HEK293T (cell line): ENCODE measurements around the gene POLE3.

Source experiments
- CTCF ChIA-PET: fragments of 350-600 bp; formaldehyde crosslinking; extraction: SDS; loops from one replicate; lab custom pipeline; 2021; ENCODE audit warnings: antibody characterized with exemption, inconsistent platforms; lab: Yijun Ruan, JAX
- POLR2A ChIA-PET: fragments of 350-600 bp; formaldehyde crosslinking; extraction: SDS; loops from one replicate; lab custom pipeline; 2020; ENCODE audit warnings: antibody characterized with exemption, inconsistent platforms; lab: Yijun Ruan, JAX
- DNase-seq: peaks from one replicate; pipeline ENCODE4 v3.0.0; 2012; ENCODE audit warnings: mixed read lengths; ENCODE audit errors: extremely low spot score
- ARNT ChIP-seq: fragments of 450-650 bp; IDR thresholded peaks from 2 replicates; pipeline ENCODE4 v1.6.1; 2017; ENCODE audit warnings: mild to moderate bottlenecking
- BHLHE40 ChIP-seq: fragments of 450-650 bp; IDR thresholded peaks from 2 replicates; pipeline ENCODE4 v1.6.1; 2016; ENCODE audit warnings: mild to moderate bottlenecking, moderate library complexity, borderline replicate concordance
- CTBP1 ChIP-seq: fragments of 450-650 bp; IDR thresholded peaks from 2 replicates; pipeline ENCODE4 v1.6.1; 2016; ENCODE audit warnings: borderline replicate concordance
- ELF4 ChIP-seq: fragments of 450-650 bp; IDR thresholded peaks from 2 replicates; pipeline ENCODE4 v1.6.1; 2017; ENCODE audit warnings: antibody characterized with exemption
- FOXA1 ChIP-seq: fragments of 450-650 bp; IDR thresholded peaks from 2 replicates; pipeline ENCODE4 v1.6.1; 2016; ENCODE audit warnings: mild to moderate bottlenecking
- FOXK2 ChIP-seq: fragments of 450-650 bp; IDR thresholded peaks from 2 replicates; pipeline ENCODE4 v1.6.1; 2016; ENCODE audit warnings: mild to moderate bottlenecking
- FOXM1 ChIP-seq: fragments of 450-650 bp; IDR thresholded peaks from 2 replicates; pipeline ENCODE4 v1.6.1; 2017; ENCODE audit warnings: mild to moderate bottlenecking, borderline replicate concordance
- HDGF ChIP-seq: fragments of 450-650 bp; IDR thresholded peaks from 2 replicates; pipeline ENCODE4 v1.6.1; 2017; ENCODE audit warnings: antibody characterized with exemption, borderline replicate concordance
- L3MBTL2 ChIP-seq: fragments of 450-650 bp; conservative IDR thresholded peaks from 2 replicates; pipeline ENCODE4 v1.6.1; 2016; ENCODE audit warnings: mild to moderate bottlenecking
- LEF1 ChIP-seq: fragments of 450-650 bp; IDR thresholded peaks from 2 replicates; pipeline ENCODE4 v1.6.1; 2017; ENCODE audit warnings: mild to moderate bottlenecking, borderline replicate concordance
- NFRKB ChIP-seq: fragments of 450-650 bp; IDR thresholded peaks from 2 replicates; pipeline ENCODE4 v1.6.1; 2016; ENCODE audit warnings: mild to moderate bottlenecking, moderate library complexity
- SP1 ChIP-seq: fragments of 450-650 bp; IDR thresholded peaks from 2 replicates; pipeline ENCODE4 v1.6.1; 2017
- SUZ12 ChIP-seq: fragments of 450-650 bp; IDR thresholded peaks from 2 replicates; pipeline ENCODE4 v1.6.1; 2016; ENCODE audit warnings: mild to moderate bottlenecking
- TARDBP ChIP-seq: fragments of 450-650 bp; IDR thresholded peaks from 2 replicates; pipeline ENCODE4 v1.6.1; 2016
- ZNF384 ChIP-seq: fragments of 450-650 bp; IDR thresholded peaks from 2 replicates; pipeline ENCODE4 v1.6.1; 2016
- TF ChIP-seq, protein P1 (sequence below): fragments of 450-650 bp; IDR thresholded peaks from 2 replicates; pipeline ENCODE4 v1.6.1; 2016

Gene POLE3

DNA sequence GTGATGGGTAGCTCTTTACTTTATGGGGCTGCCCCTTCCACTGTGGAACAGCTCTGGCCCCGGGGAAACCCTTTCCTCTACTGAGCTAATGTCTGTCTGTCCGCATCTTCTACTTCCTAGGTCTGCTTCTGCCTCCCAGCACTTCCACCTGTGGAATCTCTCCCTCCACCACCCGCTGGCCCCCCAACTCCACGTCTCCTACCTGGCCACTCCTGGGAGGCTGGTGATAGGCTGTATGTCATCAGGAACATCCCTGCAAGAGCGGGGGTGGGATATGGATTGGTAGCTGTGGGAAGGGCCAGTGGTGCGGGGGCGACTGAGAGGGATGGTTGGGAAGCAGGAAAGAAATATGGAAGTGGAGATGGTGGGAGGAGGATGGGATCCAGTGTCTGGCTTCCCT is 18.6 kb downstream of the POLE3 start:
- no peak for DNase-seq
- CTCF ChIA-PET: interaction anchor here (1.0 kb wide), 1 partner anchor 9 kb away, joined by 3 read pairs; the partner anchor contains the start of gene ALAD
- TF ChIP-seq TARDBP (no peak), ELF4 (no peak), HDGF (no peak), L3MBTL2 (no peak), ARNT (no peak), FOXA1 (no peak), SUZ12 (no peak), FOXM1 (no peak), CTBP1 (no peak), BHLHE40 (no peak), ZNF384 (no peak), SP1 (no peak), NFRKB (no peak), LEF1 (no peak), FOXK2 (no peak)
- TF ChIP-seq, protein P1, sequence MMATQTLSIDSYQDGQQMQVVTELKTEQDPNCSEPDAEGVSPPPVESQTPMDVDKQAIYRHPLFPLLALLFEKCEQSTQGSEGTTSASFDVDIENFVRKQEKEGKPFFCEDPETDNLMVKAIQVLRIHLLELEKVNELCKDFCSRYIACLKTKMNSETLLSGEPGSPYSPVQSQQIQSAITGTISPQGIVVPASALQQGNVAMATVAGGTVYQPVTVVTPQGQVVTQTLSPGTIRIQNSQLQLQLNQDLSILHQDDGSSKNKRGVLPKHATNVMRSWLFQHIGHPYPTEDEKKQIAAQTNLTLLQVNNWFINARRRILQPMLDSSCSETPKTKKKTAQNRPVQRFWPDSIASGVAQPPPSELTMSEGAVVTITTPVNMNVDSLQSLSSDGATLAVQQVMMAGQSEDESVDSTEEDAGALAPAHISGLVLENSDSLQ: no peak
- POLR2A ChIA-PET: no interaction called here

DNA sequence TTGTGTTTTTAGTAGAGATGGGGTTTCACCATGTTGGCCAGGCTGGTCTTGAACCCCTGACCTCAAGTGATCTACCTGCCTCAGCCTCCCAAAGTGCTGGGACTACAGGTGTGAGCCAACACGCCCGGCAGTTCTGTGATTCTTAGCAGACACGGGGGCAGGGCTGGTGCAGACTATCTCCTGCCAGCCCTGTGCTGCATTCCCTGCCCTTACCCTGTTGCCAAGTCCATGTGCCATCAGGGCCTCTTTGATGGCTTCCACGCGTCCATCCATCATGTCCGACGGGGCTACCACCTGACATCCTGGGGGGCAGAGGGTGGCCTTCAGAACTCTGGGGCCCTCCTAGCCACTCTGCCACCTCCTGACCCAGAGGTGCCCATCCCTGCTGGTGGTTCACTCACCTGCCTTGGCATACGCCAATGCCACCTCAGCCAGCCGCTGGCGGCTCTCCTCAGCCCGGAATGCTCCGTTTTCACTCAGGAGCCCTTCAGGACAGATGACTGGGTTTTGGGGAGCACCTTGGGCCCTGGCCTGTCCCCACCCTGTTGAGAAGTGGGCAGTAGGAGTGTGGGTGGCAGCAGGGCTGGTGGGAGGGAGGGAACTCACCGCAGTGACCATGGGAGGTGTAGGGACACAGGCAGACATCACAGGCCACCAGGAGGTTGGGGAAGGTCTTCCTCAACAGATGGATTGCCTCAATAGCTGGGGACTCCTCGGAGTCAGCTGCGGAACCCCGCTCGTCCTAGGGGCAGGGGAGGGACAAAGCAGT is 20.1 kb downstream of the POLE3 start:
- ChIA-PET POLR2A (no interaction called here), CTCF (no interaction called here)
- DNase-seq: no peak
- TF ChIP-seq ELF4 (no peak), ARNT (no peak), TARDBP (no peak), LEF1 (no peak), ZNF384 (no peak), FOXK2 (no peak), FOXM1 (no peak), BHLHE40 (no peak), CTBP1 (no peak), L3MBTL2 (no peak), FOXA1 (no peak), NFRKB (no peak), SUZ12 (no peak), HDGF (no peak), SP1 (no peak)
- TF ChIP-seq, protein P1: no peak

DNA sequence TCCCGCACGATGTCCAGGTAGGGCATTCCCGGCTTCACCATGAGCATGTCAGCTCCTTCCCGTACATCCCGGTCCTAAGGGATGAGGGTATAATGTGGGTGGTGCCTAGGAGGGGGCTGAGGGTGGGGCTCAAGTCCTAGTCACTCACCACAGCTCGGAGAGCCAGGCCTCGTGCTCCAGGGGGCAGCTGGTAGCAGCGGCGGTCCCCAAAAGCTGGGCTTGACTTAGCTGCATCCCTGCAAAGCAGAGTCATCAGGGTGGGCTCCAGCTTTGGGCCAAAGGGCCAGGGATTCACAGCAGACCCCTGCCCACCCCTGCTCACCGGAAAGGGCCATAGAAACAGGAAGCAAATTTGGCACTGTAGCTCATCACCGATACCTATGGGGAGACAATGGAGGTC is 21.0 kb downstream of the POLE3 start:
- CTCF ChIA-PET: no interaction called here
- DNase-seq: no peak
- TF ChIP-seq HDGF: no peak
- TF ChIP-seq ARNT: no peak
- TF ChIP-seq FOXK2: no peak
- TF ChIP-seq SUZ12: no peak
- TF ChIP-seq TARDBP: no peak
- no peak for TF ChIP-seq BHLHE40
- no peak for TF ChIP-seq L3MBTL2
- no peak for TF ChIP-seq SP1
- TF ChIP-seq ZNF384: no peak
- TF ChIP-seq CTBP1: no peak
- TF ChIP-seq, protein P1: no peak
- no peak for TF ChIP-seq NFRKB
- TF ChIP-seq FOXA1: no peak
- no peak for TF ChIP-seq LEF1
- no peak for TF ChIP-seq ELF4
- no peak for TF ChIP-seq FOXM1
- POLR2A ChIA-PET: no interaction called here

DNA sequence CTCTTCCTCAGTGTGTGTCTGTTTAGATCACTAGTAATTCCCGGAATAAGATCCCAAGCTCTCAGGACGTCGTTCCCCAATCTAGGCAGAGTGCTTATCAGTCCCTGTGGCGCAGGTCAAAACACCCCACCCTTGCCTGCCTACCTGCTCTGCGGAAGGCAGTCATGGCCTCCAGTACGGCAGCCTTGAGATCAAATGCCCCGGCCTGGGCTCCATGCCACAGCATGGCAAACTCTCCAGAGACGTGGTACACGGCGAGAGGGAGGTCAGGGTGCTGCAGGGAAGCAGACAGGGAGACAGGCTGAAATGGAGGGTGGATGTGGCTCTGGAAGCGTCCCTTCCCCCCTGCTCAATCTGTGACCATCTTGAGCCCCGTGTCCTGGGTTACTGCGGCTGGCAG is 21.6 kb downstream of the POLE3 start:
- DNase-seq: no peak
- ChIA-PET POLR2A (no interaction called here), CTCF (interaction anchor here (1.3 kb wide), 1 partner anchor 13 kb away, joined by 3 read pairs; the partner anchor contains the start of gene ALAD)
- TF ChIP-seq ELF4: no peak
- TF ChIP-seq BHLHE40: no peak
- no peak for TF ChIP-seq TARDBP
- no peak for TF ChIP-seq SP1
- no peak for TF ChIP-seq CTBP1
- no peak for TF ChIP-seq HDGF
- no peak for TF ChIP-seq FOXM1
- TF ChIP-seq NFRKB: no peak
- no peak for TF ChIP-seq FOXK2
- no peak for TF ChIP-seq ARNT
- no peak for TF ChIP-seq FOXA1
- TF ChIP-seq L3MBTL2: no peak
- TF ChIP-seq, protein P1: no peak
- no peak for TF ChIP-seq ZNF384
- TF ChIP-seq LEF1: no peak

DNA sequence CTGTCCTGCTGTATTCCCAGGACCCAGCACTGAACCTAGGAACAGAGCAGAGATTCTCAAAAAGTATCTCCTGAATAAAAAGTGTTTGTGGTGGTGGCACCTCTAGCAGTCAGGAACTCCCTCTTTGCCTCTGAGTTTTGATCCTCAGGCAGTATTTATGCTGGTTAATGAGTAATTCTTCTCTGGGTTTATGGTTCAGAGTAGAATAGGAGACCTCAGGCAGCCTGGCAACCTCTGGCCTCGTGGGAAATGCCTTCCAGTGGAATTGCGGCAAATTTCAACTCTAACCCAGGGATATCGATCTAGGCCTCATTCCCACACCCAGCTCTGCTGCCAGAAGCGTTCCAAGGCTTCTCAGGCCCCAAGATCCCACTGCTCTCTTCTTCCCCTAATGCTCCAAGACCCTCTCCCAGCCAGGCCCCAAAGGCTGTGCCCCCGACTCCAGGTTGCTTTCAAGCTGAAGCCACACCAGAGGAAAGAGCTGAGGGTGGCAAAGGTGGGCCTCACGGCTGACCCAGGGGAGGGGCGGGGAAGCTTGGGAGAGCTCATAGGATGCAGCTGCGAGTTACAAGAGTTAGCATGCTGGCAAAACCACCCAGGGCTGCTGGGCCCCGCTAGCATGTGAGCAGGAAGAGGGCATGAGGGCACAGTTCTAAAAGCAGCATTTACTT is 22.8 kb downstream of the POLE3 start:
- ChIA-PET CTCF (interaction anchor here (1.3 kb wide), 1 partner anchor 14 kb away, joined by 3 read pairs; the partner anchor contains the start of gene ALAD), POLR2A (interaction anchor here (0.9 to 1.6 kb wide), 4 partner anchors 11 to 48 kb away, joined by 3 to 4 read pairs (median 4); partner anchors contain the start of genes C9orf43, HDHD3, POLE3 and WDR31)
- no peak for TF ChIP-seq FOXM1
- TF ChIP-seq L3MBTL2: no peak
- TF ChIP-seq ELF4: no peak
- TF ChIP-seq TARDBP: no peak
- TF ChIP-seq NFRKB: no peak
- TF ChIP-seq, protein P1: no peak
- no peak for TF ChIP-seq HDGF
- no peak for TF ChIP-seq SP1
- no peak for TF ChIP-seq SUZ12
- TF ChIP-seq FOXA1: no peak
- TF ChIP-seq ZNF384: no peak
- no peak for TF ChIP-seq BHLHE40
- no peak for TF ChIP-seq LEF1
- no peak for TF ChIP-seq CTBP1
- TF ChIP-seq FOXK2: no peak
- no peak for TF ChIP-seq ARNT
- no peak for DNase-seq
